GM08714 (cell line): Measurements from ENCODE around the gene MTIF3.

Experiments
- H3K4me3 ChIP-seq: fragments of 200-500 bp; sonication (Bioruptor generic); 2 replicates; pipeline ENCODE4 v1.5.1; 2014; ENCODE audit warnings: mild to moderate bottlenecking, low read length, inconsistent platforms
- ZNF274 ChIP-seq: IDR thresholded peaks from 2 replicates; pipeline ENCODE4 v1.6.1; 2012; ENCODE audit warnings: mild to moderate bottlenecking, low read depth, low read length

The MTIF3 gene

DNA sequence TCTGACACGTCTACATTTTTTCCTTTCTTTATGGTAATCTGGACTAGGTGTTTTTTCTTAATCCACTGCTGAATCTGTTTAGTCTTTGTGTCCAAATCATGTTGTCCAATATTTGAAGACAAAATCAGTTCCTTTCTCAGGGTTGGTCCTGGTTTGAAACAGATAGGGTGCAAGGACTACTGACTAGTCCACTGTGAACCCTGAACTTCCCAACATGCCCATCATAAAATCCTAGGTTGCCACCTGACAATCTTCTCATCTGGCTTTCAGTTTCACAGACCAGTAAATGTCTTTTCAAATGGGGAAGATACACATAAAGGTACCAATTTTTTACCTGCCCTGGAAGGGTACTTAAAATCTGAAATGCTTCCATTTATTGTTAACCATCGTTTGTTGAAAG is 13.2 kb downstream of the MTIF3 start:
- no peak for TF ChIP-seq ZNF274
- H3K4me3 ChIP-seq = no peak overlapping the region

DNA sequence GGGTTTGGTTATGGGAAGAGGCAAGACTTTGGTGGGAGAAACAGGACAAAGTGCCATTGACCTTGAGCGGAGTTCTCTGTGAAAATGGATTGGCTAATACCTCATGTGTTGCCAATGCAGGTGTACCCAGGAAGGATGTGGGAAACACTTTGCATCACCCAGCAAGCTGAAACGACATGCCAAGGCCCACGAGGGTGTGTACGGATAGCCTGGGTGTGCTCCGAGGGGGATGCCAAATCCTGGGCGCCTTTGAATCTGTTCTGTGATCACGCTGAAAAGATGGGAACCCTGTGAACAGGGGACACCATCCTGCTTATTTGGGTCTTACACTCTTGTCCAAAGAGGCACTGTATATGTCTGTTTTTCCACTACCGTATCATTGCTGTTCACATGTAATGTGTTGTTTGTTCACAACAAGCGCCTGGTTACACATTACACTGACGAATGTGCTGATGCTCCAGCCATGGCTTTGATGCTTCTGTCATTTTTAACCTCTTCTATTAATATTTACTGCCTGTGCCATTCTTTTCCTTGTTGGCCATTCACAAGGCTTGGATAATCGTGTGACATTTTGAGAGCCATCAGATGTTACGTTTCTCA is 17.7 kb downstream of the MTIF3 start:
- H3K4me3 ChIP-seq = no peak overlapping the region
- TF ChIP-seq ZNF274 = no peak

DNA sequence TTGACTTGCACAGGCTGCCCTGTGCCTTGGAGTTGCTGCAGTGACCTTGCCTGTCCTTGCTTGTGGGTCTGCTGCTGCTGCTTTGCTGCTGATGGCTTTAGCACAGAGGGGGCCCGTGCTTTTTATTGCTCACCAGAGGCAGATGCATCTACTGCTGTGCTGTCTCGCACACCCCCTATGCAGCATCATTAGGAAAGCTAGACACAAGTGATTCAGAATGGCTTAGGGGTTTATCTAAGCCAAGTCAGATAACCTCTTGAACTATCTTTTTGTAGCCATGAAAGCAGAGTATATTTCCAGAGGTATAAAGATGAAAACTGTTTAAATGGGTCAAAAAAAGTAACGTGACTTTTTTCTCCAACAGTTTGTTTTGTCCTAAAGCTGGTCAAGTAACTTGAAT is 18.2 kb downstream of the MTIF3 start:
- no peak overlapping the region for H3K4me3 ChIP-seq
- TF ChIP-seq ZNF274 = no peak

DNA sequence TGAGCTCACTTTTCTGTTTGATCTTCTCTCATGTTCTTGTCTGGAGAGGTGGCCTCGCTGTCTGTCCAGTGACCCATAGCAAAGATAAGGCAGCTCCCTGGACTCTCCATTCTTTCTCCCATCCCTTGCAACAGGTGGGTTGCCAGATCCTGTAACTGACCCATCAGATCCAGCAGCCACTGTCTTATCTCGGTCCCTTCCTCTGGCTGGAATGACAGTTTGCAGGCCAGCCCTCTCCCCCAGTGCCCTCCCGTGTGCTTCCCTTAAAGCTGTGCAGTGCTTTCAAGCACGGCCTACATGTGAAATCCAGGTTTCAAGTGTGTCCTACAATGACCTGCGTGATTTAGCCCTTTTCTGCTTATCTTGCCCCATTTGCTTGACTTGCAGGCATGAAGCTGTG is 22.2 kb downstream of the MTIF3 start:
- no peak overlapping the region for H3K4me3 ChIP-seq
- no peak for TF ChIP-seq ZNF274

DNA sequence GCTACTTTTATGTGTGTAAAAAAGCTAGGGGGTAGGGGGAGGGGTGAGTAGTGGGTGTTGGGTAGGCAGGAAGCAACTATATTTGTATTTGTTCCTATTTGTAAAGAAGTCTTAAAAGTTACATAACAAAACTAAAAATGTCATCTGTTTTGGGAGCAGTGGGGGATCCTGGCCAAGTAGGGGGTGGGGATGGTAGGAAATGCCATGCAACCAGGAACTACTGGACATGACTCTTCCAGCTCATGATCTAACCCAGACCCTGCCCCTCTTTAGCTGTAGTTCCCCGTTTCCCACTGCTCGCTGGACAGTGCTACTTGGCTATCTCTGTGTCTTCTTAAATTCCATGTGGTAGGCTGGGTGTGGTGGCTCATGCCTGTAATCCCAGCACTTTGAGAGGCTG is 22.7 kb downstream of the MTIF3 start:
- H3K4me3 ChIP-seq = no peak overlapping the region
- no peak for TF ChIP-seq ZNF274

DNA sequence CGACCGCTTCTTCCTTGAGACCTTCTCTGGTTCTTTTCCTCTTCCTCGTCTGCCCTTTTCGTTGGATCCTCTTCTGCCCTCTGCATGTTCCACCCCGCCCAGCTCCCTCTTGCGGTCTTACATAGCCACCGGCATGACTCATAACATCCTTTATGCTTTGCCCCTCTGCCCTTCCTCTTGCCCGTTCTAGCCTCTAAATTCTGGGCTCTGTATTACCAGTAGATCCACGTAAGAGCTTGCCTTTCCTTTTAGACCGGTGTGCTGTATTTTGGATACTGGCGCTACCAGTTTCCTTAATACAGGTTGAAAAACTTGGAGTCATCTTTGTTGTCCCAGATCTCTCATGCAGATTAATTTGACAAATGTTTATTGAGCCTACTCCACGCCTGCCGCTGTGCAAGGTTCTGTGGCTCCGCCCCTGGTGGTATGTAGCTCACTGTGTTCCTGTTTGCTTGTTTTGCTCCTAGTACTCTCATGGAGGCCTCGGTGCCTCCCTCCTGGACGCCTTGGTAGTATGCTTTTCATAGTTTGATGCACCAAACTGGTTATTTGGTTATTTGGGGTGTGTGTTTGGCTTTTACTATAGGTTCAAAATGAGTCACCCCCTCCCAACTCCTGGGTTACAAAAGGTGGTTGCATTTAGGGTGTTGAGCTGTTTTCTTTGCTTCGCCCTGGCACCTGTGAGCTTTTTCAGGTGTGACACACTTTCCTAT is 24.3 kb downstream of the MTIF3 start:
- no peak for TF ChIP-seq ZNF274
- peak overlapping the region; percentile 83 for H3K4me3 ChIP-seq

DNA sequence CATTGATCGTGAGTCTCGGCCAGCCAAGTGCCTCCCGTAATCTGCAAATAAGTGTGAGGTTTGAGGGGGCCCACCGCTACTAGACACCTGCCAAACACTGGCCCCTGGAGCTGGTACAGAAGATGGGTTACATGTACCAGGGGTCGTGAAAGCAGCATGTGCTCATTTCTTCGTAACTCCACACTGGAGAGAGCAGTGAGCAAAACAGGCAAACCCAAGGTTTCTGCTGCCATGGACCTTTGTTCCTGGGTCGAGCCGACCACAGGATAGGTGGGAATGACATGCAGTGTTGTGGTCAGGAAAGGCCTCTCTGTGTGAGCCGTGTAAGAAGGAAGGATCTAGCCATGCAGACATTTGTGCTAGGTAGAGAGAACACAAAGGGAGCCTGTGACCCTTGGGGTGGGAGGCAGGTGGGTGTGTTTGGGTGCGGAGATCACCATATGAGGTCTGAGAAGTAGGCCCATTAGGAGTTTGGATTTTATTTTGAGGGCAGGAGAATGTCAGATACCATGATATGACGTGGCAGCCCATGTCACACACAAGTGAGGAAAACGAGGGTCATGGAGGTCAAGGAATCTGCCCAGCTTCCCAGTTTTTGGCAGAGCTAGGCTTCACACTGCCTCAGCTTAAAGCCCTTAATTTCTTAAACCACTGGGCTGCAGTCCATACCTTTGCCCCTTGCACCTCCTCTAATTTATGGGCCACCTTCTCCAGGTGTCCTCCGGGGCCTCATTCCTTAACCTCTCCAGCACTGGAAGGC is 25.0 kb downstream of the MTIF3 start:
- H3K4me3 ChIP-seq = peak overlapping the region; percentile 83
- no peak for TF ChIP-seq ZNF274

DNA sequence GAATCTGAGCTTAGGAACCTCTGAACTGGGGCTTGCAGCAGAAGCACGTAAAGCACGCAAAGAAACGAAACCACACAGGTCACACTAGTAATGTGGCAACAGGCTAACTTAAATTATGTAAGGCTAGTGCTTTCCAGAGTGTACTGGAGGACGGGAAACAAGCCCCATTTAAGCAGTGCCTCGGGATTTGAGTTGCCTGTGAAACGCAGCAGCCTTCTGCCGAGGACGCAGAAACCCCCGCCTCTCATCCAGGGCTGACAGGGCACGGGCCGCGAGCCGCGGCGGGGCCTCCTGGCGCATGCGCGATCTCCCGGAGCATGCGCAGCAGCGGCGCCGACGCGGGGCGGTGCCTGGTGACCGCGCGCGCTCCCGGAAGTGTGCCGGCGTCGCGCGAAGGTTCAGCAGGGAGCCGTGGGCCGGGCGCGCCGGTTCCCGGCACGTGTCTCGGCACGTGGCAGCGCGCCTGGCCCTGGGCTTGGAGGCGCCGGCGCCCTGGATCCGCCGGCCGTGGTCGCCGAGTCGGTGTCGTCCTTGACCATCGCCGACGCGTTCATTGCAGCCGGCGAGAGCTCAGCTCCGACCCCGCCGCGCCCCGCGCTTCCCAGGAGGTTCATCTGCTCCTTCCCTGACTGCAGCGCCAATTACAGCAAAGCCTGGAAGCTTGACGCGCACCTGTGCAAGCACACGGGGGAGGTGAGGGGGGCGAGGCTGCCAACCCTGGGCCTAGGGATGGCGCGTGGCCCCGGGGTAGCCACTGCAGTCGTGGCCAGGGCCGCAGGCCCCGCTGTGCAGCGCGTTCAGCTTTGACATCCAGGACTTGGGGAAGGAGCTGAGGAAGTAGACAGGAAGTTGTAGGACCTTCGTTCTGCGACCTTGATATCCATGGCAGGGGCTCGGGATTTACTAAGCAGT is 25.9 kb downstream of the MTIF3 start, which contains the start of gene GTF3A:
Gene GTF3A (plus strand): TSS at position 374 of the 912 bp plus-strand sequence.
- peak within 1 kb of the TSS; percentile 86 for H3K4me3 ChIP-seq
- no peak for TF ChIP-seq ZNF274

DNA sequence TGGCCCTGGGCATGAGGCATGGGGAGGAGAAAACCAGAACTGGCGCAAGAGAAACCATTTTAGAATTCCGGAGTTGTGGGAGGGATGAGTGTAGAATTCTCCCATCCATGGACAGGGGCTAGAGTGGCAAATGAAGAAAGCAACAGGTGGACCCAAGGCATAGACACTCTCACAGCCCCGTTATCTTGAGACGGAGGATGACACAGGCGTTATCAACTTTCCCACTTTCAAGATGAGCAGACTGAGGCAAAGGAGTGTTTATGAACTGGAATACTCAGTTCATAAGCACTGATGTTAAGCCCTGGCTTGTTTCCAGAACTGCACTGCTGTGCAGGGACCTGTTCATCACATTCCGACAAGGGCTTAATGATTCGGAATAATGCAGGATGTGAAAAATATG is 27.0 kb downstream of the MTIF3 start:
- no peak overlapping the region for H3K4me3 ChIP-seq
- no peak for TF ChIP-seq ZNF274

DNA sequence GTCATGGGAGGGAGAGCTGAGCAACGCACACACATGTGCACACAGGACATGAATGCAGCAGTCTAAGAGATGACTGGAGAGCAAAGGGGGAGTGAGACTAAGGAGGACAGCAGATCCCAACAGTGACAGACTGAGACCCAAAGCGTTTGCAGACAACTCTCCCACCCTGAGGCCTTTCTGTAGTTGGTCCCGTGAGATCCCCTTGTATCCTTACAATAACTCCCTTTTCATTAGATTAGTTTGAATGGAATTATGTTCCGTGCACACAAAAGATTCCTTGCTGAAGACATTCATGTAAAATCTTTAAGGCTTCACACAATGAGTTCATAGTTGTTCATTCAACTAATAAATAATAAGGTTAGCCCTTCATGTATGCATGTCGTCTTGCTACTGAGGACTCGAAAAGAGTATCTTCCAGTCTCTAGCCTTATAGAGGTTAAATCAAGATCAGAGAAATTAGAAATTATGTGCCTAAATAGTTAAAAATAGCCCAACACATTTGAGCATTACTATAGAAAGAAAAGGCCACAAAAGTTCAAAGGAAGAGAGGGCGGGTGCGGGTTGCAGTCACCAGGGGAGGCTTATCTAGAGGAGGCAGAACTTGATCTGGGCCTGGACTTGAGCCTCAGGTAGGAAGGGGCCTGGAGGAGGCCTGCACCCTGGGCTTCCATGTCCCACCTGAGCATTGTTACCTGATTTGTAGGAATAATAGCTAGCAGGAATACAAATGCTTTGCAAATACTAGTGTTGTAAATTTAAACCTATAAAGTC is 29.1 kb downstream of the MTIF3 start:
- H3K4me3 ChIP-seq = no peak overlapping the region
- TF ChIP-seq ZNF274 = no peak

DNA sequence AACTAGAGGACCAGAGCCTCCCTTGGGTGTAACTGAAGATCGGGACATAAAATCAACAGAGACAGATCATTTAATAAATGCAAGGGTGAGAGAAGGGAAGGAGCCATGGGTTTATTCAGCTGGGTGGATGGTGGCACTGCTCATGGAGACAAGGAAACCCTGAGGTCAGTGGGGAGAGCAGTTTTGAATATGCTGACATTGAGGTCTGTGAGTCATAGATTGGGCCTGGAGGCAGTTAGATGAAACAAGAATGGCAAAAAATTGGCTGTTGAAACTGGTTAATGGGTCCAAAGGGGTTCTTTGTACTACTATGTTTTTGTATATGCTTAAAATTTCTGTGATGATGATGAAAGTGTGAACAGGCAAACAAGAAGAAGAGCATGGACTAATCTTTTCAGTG is 31.0 kb downstream of the MTIF3 start:
- no peak for TF ChIP-seq ZNF274
- no peak overlapping the region for H3K4me3 ChIP-seq

DNA sequence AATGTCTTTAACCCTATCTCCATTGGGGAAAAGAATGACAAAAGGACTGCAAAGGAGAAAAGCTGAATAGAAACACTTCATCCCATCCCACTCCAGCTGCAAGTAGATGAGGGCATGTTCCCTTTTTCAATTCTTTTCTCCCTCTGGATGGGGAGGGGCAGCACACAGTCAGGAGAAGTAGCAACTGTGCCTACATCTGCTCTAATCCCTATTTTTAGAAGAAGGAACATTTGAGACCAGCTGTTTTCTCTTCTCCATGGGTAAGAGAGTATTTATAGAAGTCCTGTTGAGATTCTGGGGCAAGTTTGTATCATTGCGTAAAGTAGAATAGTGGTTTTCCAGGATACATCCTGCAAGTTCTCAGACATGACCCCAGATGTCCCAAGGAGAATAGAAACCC is 35.2 kb downstream of the MTIF3 start:
- TF ChIP-seq ZNF274 = no peak
- no peak overlapping the region for H3K4me3 ChIP-seq

DNA sequence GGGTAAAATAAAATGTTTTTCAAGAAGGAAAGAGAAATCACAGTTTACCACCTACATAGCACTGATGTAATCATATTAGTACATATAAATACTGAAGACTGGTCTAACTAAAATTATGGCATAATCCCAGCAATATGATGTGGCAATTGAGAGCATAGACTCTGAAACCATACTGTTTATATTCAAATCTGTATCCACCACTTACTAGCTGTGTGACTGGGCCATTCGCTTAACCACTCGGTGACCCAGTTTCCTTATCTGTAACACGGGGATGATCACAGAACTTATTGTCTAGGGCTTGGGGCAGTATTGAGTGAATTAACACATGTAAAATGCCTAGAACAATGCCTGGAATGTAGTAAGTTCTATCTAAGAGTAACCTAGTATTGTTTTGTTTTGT is 39.0 kb downstream of the MTIF3 start:
- no peak overlapping the region for H3K4me3 ChIP-seq
- TF ChIP-seq ZNF274 = no peak
